MM.1S (cell line): ENCODE results near the gene KLC1.

ENCODE experiments used
- CTCF ChIP-seq: fragments of 300-600 bp; sonication (generic); IDR thresholded peaks from 2 replicates; pipeline ENCODE4 v1.5.1; 2016; ENCODE audit warnings: antibody characterized with exemption, low read length, mixed read lengths
- EZH2 ChIP-seq: fragments of 300-600 bp; sonication (generic); optimal IDR thresholded peaks from 2 replicates; pipeline ENCODE3; 2017; ENCODE audit warnings: low read depth, mild to moderate bottlenecking, antibody characterized with exemption, low read length, mixed read lengths
- EZH2phosphoT487 ChIP-seq: fragments of 300-600 bp; sonication (generic); IDR thresholded peaks from 2 replicates; pipeline ENCODE4 v1.6.1; 2018; ENCODE audit warnings: antibody characterized with exemption, low read length

- TF ChIP-seq CTCF (no peak), EZH2 (no peak), EZH2phosphoT487 (no peak)
Measured at GRCh38 chr14:103630364-103631108, 1.5 kb downstream of the KLC1 start.
